Bone marrow (tissue), 2 donors: ENCODE data around the gene PXDC1.
"Not testable (repeated sequence)": the region's sequence is repeated elsewhere in the genome, so short reads cannot be mapped to it uniquely, and the experiment has no call there.

Experiments
- DNase-seq, 2 donors: peaks; one replicate each; lab custom pipeline; 2025; lab: John Stamatoyannopoulos, UW

The PXDC1 gene

GRCh38 chr6:3762359-3762758 is 10.8 kb upstream of the PXDC1 start:
- DNase-seq: no peak

- DNase-seq: no peak
Measured at GRCh38 chr6:3761989-3762270, 10.4 kb upstream of the PXDC1 start.

GRCh38 chr6:3759646-3760232 is 8.2 kb upstream of the PXDC1 start:
- DNase-seq: no peak

GRCh38 chr6:3758842-3759144 is 7.3 kb upstream of the PXDC1 start:
- no peak for DNase-seq

GRCh38 chr6:3757998-3758841 is 6.7 kb upstream of the PXDC1 start:
- not testable (repeated sequence) for DNase-seq

- DNase-seq: no peak
Measured at GRCh38 chr6:3757241-3757641, 5.7 kb upstream of the PXDC1 start.

- no peak for DNase-seq
Measured at GRCh38 chr6:3756546-3756945, 5.0 kb upstream of the PXDC1 start.

GRCh38 chr6:3755637-3756545 is 4.4 kb upstream of the PXDC1 start:
- no peak for DNase-seq

- no peak for DNase-seq
Measured at GRCh38 chr6:3754776-3755175, 3.3 kb upstream of the PXDC1 start.

- DNase-seq: not testable (repeated sequence)
Measured at GRCh38 chr6:3754032-3754725, 2.7 kb upstream of the PXDC1 start.

GRCh38 chr6:3753228-3753835 is 1.8 kb upstream of the PXDC1 start:
- no peak for DNase-seq

- DNase-seq: no peak
Measured at GRCh38 chr6:3752531-3753227, 1.2 kb upstream of the PXDC1 start.

GRCh38 chr6:3751730-3752530 is 417 bp upstream of the PXDC1 start:
- peak; percentile 11 to 42 for DNase-seq

- DNase-seq: peak in 1 of 2 donors; percentile 27
Measured at GRCh38 chr6:3750317-3751076, 1.0 kb downstream of the PXDC1 start.

- DNase-seq: no peak
Measured at GRCh38 chr6:3749977-3750316, 1.6 kb downstream of the PXDC1 start.

- no peak for DNase-seq
Measured at GRCh38 chr6:3749067-3749841, 2.3 kb downstream of the PXDC1 start.

- DNase-seq: peak; percentile 3 to 20
Measured at GRCh38 chr6:3748208-3749066, 3.1 kb downstream of the PXDC1 start.

- no peak for DNase-seq
Measured at GRCh38 chr6:3747100-3747737, 4.3 kb downstream of the PXDC1 start.
